AG08395 (cell line): ENCODE measurements around the gene OR1D5.
A peak's percentile ranks its signal among the peaks of the same experiment; 100 is the strongest.
"Not testable (repeated sequence)": the region's sequence is repeated elsewhere in the genome, so short reads cannot be mapped to it uniquely, and the experiment has no call there.

ENCODE experiments used
- DNase-seq: peaks from one replicate; pipeline ENCODE4 v3.0.0; 2012; ENCODE audit warnings: mixed read lengths, low spot score

OR1D5 gene

GRCh38 chr17:3032258-3033247 is 30.9 kb downstream of the OR1D5 start:
- no peak for DNase-seq

- DNase-seq = not testable (repeated sequence)
Observed at GRCh38 chr17:3030852-3031470, 32.4 kb downstream of the OR1D5 start.

- no peak for DNase-seq
Observed at GRCh38 chr17:3030096-3030495, 33.3 kb downstream of the OR1D5 start.

GRCh38 chr17:3029213-3029913 is 34.0 kb downstream of the OR1D5 start:
- no peak for DNase-seq

- no peak for DNase-seq
Observed at GRCh38 chr17:3027786-3028532, 35.4 kb downstream of the OR1D5 start.

GRCh38 chr17:3026856-3027751 is 36.3 kb downstream of the OR1D5 start:
- no peak for DNase-seq

- no peak for DNase-seq
Observed at GRCh38 chr17:3026125-3026855, 37.1 kb downstream of the OR1D5 start.

- DNase-seq = no peak
Observed at GRCh38 chr17:3025421-3026124, 37.8 kb downstream of the OR1D5 start.

- DNase-seq = no peak
Observed at GRCh38 chr17:3024346-3024745, 39.1 kb downstream of the OR1D5 start.

- no peak for DNase-seq
Observed at GRCh38 chr17:3022197-3022596, 41.2 kb downstream of the OR1D5 start.

- no peak for DNase-seq
Observed at GRCh38 chr17:3020381-3020780, 43.0 kb downstream of the OR1D5 start.

GRCh38 chr17:3019761-3020160 is 43.6 kb downstream of the OR1D5 start:
- DNase-seq = no peak

GRCh38 chr17:3017936-3018335 is 45.5 kb downstream of the OR1D5 start:
- no peak for DNase-seq

GRCh38 chr17:3015890-3016289 is 47.5 kb downstream of the OR1D5 start:
- peak; percentile 35 for DNase-seq

GRCh38 chr17:3012926-3013581 is 50.4 kb downstream of the OR1D5 start:
- DNase-seq = peak; percentile 85
